GM12872 (cell line): ENCODE measurements around the gene STXBP6.
A peak's percentile ranks its signal among the peaks of the same experiment; 100 is the strongest.

Experiments used
- CTCF ChIP-seq: IDR thresholded peaks from 3 replicates; pipeline ENCODE4 v1.5.1; 2011; ENCODE audit warnings: low read depth, mild to moderate bottlenecking, low read length, moderate library complexity; ENCODE audit not compliant: insufficient read depth

STXBP6 gene

GRCh38 chr14:24808412-24808811 is 241.5 kb downstream of the STXBP6 start:
- TF ChIP-seq CTCF: no peak

- TF ChIP-seq CTCF: peak; percentile 89
Observed at GRCh38 chr14:24806061-24806678, 243.8 kb downstream of the STXBP6 start.

GRCh38 chr14:24804552-24805212 is 245.3 kb downstream of the STXBP6 start:
- no peak for TF ChIP-seq CTCF

- no peak for TF ChIP-seq CTCF
Observed at GRCh38 chr14:24803933-24804494, 245.9 kb downstream of the STXBP6 start.

GRCh38 chr14:24802236-24802635 is 247.7 kb downstream of the STXBP6 start:
- no peak for TF ChIP-seq CTCF

GRCh38 chr14:24801024-24801423 is 248.9 kb downstream of the STXBP6 start:
- TF ChIP-seq CTCF: no peak

GRCh38 chr14:24798911-24799462 is 251.0 kb downstream of the STXBP6 start:
- TF ChIP-seq CTCF: no peak
